HL-60 (cell line): ENCODE measurements around the gene MYO9B.

Experiments used
- CTCF ChIP-seq: IDR thresholded peaks from one replicate; pipeline ENCODE4 v1.5.1; 2011; ENCODE audit warnings: low read length, control low read depth, inconsistent platforms; ENCODE audit not compliant: insufficient read depth
- POLR2AphosphoS5 ChIP-seq: IDR thresholded peaks from 2 replicates; pipeline ENCODE4 v1.6.1; 2012; ENCODE audit warnings: low read depth
- REST ChIP-seq: IDR thresholded peaks from 2 replicates; pipeline ENCODE4 v1.6.1; 2012; ENCODE audit warnings: low read depth; ENCODE audit not compliant: insufficient replicate concordance

DNA sequence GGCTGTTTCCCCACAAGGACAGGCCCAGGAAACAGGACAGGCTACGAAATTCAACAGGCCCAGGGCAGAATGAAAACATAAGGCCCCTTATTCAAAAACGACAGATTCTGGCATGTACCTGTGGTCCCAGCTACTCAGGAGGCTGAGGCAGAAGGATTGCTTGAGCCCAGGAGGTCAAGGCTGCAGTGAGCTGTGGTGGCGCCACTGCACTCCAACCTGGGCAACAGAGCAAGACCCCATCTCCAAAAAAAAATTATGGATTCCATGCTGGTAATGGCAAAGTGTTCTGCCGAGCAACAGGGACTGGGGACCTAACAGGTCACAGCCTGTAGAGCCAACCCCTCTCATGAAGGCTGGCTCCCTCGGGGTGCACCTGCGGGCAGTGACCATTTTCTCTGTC lies 87.0 kb downstream of the MYO9B start:
- no peak for TF ChIP-seq CTCF
- no peak for TF ChIP-seq POLR2AphosphoS5
- no peak for TF ChIP-seq REST
